Fibroblast of skin of right biceps (primary cell): ENCODE measurements around the gene SATB1.
A peak's percentile ranks its signal among the peaks of the same experiment; 100 is the strongest.
"Not testable (repeated sequence)": the region's sequence is repeated elsewhere in the genome, so short reads cannot be mapped to it uniquely, and the experiment has no call there.

Experiments used
- DNase-seq: peaks from one replicate; pipeline ENCODE4 v3.0.0-alpha.2; 2013

SATB1 gene

GRCh38 chr3:18349197-18349798 is 75.8 kb downstream of the SATB1 start:
- DNase-seq, result no peak

DNA sequence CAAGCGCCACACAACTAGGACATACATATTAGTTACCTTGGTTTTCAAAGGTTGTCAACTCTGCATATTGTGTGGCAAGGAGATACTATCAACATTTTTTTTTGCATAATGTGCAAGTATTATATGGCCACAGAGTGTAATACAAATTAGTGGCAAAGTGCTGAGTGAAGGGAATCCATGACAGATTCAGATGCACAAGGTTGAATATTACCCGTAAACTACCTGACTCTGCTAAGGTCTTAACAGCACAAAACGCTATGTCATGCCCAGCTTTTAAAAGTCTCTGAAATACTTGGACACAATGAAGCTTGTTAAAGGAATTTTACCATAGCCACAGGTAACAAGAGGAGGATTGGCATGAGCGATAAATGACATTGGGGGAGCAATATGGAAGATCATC is 79.0 kb downstream of the SATB1 start:
- no peak for DNase-seq

DNA sequence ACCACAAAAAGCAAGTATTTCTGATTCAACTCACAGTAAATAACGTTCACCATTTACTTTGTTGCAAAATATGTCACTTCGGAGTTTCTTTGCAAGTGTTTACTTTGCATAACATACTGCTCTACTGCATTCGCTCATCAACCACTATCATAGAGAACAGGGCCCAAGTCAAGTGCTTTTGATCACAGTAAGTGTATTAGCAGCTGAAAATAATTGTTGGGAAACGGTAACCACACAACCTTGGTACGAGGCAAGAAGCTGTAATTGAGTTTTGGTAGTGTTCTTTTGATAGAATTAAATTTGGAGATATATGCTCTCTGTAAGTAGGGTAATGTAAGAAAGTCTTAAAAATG is 80.1 kb downstream of the SATB1 start:
- DNase-seq, result no peak

DNA sequence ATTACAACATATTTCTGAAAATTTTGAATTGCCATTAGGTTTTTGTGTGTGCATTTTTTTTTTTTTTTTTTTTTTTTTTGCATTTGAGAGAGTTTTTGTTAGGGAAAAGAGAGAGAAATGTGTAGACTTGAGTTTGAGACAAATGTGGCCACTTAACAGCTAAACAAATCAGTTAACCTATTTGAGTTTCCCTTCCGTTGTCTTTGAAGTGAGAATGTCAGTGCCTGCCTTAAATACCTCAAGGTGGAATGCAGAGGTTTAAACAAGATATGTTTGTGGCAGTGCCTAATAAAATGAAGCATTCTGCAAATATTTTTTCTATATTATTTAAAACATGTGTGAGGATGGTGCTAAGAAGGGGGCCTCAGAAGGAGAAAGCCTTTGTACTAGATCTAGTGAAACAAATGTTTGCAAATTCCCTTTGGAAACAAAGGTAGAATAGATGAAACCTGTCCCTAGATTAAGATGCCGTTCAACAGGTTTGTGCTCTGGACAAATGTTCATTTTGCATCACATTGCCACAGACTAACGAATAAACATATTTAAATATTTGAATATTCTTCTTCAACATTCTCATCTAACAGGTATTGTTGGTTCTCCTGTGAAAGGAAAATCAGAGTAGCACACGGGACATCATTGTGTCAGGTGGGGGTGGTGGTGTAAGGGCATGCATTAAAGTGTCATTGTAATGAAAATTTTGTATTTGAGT is 80.7 kb downstream of the SATB1 start:
- DNase-seq, result no peak

DNA sequence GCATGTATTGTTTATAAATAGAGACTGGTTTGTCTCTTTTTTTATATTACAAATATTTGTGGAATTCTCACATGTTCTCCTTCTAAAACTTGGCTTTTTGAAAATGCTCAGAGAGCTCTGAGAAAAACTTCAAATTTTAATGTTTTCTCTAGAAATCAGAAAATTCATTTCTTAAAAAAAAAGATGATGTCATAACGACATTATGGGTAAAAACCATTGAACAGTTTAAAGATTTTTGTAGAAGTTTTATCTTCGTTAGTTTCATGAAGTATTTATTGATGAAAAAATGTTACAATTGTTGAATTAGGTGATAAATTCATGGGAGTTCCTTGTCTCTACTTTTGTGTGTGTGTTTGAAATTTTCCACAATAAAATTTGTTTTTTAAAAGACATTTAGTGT is 81.3 kb downstream of the SATB1 start:
- no peak for DNase-seq

- DNase-seq, result no peak
Measured at GRCh38 chr3:18338827-18339514, 86.2 kb downstream of the SATB1 start.

DNA sequence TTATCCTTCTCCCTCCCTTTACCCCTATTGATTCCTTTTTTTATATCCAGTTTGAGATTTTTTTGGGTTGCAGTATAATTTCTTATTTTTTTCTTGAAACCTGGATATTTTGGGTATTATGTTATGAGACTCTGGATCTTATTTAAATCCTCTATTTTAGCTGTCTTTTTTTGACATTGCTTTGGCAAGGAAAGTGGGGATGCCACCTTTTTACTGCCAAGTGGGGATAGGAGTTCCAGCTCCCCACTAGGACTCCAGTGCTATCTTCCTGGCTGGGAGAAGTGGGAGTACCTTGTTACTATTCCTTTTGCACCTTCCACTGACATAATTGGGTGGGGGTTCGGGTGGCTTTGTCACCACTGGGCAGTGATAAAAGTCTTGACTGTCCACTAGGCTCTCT is 87.9 kb downstream of the SATB1 start:
- no peak for DNase-seq

- no peak for DNase-seq
Measured at GRCh38 chr3:18334837-18335601, 90.1 kb downstream of the SATB1 start.

DNA sequence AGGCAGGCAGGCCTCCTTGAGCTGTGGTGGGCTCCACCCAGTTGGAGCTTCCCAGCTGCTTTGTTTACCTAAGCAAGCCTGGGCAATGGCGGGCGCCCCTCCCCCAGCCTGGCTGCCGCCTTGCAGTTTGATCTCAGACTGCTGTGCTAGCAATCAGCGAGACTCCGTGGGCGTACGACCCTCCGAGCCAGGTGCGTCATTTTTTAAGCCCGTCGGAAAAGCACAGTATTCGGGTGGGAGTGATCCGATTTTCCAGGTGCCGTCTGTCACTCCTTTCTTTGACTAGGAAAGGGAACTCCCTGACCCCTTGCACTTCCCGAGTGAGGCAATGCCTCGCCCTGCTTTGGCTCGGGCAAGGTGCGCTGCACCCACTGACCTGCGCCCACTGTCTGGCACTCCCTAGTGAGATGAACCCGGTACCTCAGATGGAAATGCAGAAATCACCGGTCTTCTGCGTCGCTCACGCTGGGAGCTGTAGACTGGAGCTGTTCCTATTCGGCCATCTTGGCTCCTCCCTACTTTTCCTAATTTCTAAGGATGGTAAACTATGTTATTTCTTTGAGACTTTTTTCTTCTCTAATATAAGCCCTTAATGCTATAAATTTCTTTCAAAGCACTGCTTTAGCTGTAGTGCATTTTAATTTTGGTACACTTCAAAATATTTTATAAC is 94.2 kb downstream of the SATB1 start:
- not testable (repeated sequence) for DNase-seq

DNA sequence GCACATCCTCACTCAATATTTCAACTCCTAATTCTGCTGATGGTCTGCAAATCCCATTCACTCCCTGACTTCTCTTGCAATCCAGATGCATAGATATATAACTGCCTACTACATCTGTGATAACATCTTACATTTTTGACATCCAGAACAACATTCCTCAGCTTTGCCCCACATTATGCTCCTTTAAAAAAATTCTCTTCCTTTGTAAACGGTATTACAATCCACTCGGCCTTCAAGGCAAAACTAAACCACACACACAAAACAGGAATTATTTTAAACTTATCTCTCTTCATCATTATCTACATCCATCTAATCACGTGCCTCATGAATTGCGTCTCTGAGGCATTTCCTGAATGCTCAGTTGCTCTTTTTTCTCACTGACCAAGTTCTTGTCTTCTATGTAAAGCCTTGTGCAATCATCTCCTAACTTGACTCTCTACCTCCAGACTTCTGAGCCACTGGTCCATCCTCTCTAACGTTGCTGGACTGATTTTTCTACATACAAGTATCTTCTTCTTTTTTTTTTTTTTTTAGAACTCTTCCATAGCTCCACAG is 117.0 kb downstream of the SATB1 start:
- no peak for DNase-seq

GRCh38 chr3:18307529-18307928 is 117.6 kb downstream of the SATB1 start:
- no peak for DNase-seq

- DNase-seq, result peak; percentile 22
Measured at GRCh38 chr3:18302517-18302916, 122.6 kb downstream of the SATB1 start.

DNA sequence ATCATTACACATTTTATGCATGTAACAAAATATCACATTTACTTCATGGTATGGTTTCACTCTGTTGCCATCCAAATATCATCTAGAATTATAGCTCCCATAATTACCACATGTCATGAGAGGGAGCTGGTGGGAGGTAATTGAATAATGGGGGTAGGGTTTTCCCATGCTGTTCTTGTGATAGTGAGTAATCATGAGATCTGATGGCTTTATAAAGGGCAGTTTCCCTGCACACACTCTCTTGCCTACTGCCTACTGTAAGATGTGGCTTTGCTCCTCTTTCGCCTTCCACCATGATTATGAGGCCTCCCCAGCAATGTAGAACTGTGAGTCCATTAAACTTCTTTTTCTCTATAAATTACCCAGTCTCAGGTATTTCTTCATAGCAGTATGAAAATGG is 123.4 kb downstream of the SATB1 start:
- DNase-seq, result peak; percentile 1

DNA sequence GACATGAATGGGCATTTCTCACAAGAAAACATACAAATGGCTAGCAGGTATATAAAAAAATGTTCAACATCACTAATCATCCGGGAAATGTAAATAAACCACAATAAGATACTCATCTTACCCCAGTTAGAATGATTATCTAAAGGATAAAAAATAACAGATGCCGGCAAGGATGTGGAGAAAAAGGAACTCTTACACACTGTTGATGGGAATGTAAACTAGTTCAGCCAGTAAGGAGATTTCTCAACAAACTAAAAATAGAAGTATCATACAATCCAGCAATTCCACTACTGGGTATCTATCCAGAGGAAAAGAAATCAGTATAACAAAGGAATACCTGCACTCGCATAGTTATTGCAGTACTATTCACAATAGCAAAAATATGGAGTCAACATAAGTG is 124.2 kb downstream of the SATB1 start:
- no peak for DNase-seq

- no peak for DNase-seq
Measured at GRCh38 chr3:18297126-18297525, 128.0 kb downstream of the SATB1 start.
